Skin epidermis (tissue), 12 donors: ENCODE data around the gene QPCTL.

Experiments
- H3K27ac ChIP-seq, 21 experiments: fragments of 200-600 bp; sonication (generic) in 11 of 21; one replicate each; pipeline ENCODE4 v1.5.0; 2020; ENCODE audit warnings: mild to moderate bottlenecking in 3 of 21, inconsistent platforms in 2 of 21, moderate library complexity in 2 of 21
- H3K4me3 ChIP-seq, 7 experiments: fragments of 200-600 bp; sonication (generic) in 2 of 7; one replicate each; pipeline ENCODE4 v1.5.0; 2020; ENCODE audit warnings: inconsistent platforms in 2 of 7, mild to moderate bottlenecking in 2 of 7, moderate library complexity in 1 of 7

QPCTL gene

GRCh38 chr19:45692187-45693105 is at the start of gene QPCTL:
Gene QPCTL (plus strand): TSS chr19:45692666. CDS start chr19:45692704, 38 bp downstream.
- Histone ChIP-seq H3K27ac (peak within 1 kb of the TSS; percentile 49 to 96 (median 85)), H3K4me3 (peak within 1 kb of the TSS; percentile 61 to 91 (median 69))

- H3K4me3 ChIP-seq, result no peak overlapping the region
- H3K27ac ChIP-seq, result peak overlapping the region in 6 of 21 experiments; percentile 62 to 90 (median 80)
Observed at GRCh38 chr19:45643024-45643926, 49.2 kb upstream of the QPCTL start.

GRCh38 chr19:45643927-45644771 is 48.3 kb upstream of the QPCTL start:
- no peak overlapping the region for H3K4me3 ChIP-seq

GRCh38 chr19:45645068-45645630 is 47.3 kb upstream of the QPCTL start:
- Histone ChIP-seq H3K27ac (peak overlapping the region in 1 of 21 experiments; percentile 65), H3K4me3 (peak overlapping the region in 5 of 7 experiments; percentile 9 to 32 (median 24))

More at GRCh38 chr19:45643927-45644771, 48.3 kb upstream of the QPCTL start:
- no peak overlapping the region for H3K27ac ChIP-seq

GRCh38 chr19:45645631-45646344 is 46.7 kb upstream of the QPCTL start:
- peak overlapping the region; percentile 9 to 32 (median 21) for H3K4me3 ChIP-seq

GRCh38 chr19:45646345-45646698 is 46.1 kb upstream of the QPCTL start:
- H3K4me3 ChIP-seq, result peak overlapping the region in 1 of 7 experiments; percentile 16

More at GRCh38 chr19:45645631-45646344, 46.7 kb upstream of the QPCTL start:
- peak overlapping the region in 3 of 21 experiments; percentile 22 to 65 (median 62) for H3K27ac ChIP-seq

GRCh38 chr19:45650722-45651121 is 41.7 kb upstream of the QPCTL start:
- H3K27ac ChIP-seq, result no peak overlapping the region
- H3K4me3 ChIP-seq, result no peak overlapping the region

More at GRCh38 chr19:45646345-45646698, 46.1 kb upstream of the QPCTL start:
- no peak overlapping the region for H3K27ac ChIP-seq

- H3K4me3 ChIP-seq, result no peak overlapping the region
- no peak overlapping the region for H3K27ac ChIP-seq
Observed at GRCh38 chr19:45653634-45654033, 38.8 kb upstream of the QPCTL start.

- H3K4me3 ChIP-seq, result no peak overlapping the region
- no peak overlapping the region for H3K27ac ChIP-seq
Observed at GRCh38 chr19:45655073-45655472, 37.4 kb upstream of the QPCTL start.

GRCh38 chr19:45657520-45658167 is 34.8 kb upstream of the QPCTL start:
- no peak overlapping the region for H3K27ac ChIP-seq
- no peak overlapping the region for H3K4me3 ChIP-seq

GRCh38 chr19:45659096-45659729 is 33.3 kb upstream of the QPCTL start:
- no peak overlapping the region for H3K27ac ChIP-seq
- no peak overlapping the region for H3K4me3 ChIP-seq

- Histone ChIP-seq H3K4me3 (no peak overlapping the region), H3K27ac (no peak overlapping the region)
Observed at GRCh38 chr19:45660636-45661035, 31.8 kb upstream of the QPCTL start.

GRCh38 chr19:45663800-45664199 is 28.7 kb upstream of the QPCTL start:
- no peak overlapping the region for H3K4me3 ChIP-seq
- no peak overlapping the region for H3K27ac ChIP-seq

GRCh38 chr19:45664575-45664974 is 27.9 kb upstream of the QPCTL start:
- H3K27ac ChIP-seq, result no peak overlapping the region
- H3K4me3 ChIP-seq, result no peak overlapping the region

GRCh38 chr19:45667620-45668341 is 24.7 kb upstream of the QPCTL start, which contains the start of gene GIPR:
Gene GIPR (plus strand): TSS chr19:45668221. CDS start chr19:45669521, 1,300 bp downstream.
- Histone ChIP-seq H3K27ac (peak within 1 kb of the TSS in 12 of 21 experiments; percentile 1 to 75 (median 37)), H3K4me3 (peak within 1 kb of the TSS; percentile 4 to 35 (median 26))

- H3K27ac ChIP-seq, result peak overlapping the region in 11 of 21 experiments; percentile 1 to 75 (median 42)
- H3K4me3 ChIP-seq, result peak overlapping the region; percentile 4 to 35 (median 26)
Observed at GRCh38 chr19:45668342-45668871, 24.1 kb upstream of the QPCTL start.
